Measurements from ENCODE around the gene F2R. TPM values are rescaled to one million over a fixed set of nuclear protein-coding genes. Genes with fewer than 3 reads are reported as not detected.

The F2R gene
- total and polyA plus RNA-seq, 2 of the 8 experiments (the other 6 are each of a cell fraction or from before 2014, with no cell fraction given): 23.8 to 29.1 TPM

DNA sequence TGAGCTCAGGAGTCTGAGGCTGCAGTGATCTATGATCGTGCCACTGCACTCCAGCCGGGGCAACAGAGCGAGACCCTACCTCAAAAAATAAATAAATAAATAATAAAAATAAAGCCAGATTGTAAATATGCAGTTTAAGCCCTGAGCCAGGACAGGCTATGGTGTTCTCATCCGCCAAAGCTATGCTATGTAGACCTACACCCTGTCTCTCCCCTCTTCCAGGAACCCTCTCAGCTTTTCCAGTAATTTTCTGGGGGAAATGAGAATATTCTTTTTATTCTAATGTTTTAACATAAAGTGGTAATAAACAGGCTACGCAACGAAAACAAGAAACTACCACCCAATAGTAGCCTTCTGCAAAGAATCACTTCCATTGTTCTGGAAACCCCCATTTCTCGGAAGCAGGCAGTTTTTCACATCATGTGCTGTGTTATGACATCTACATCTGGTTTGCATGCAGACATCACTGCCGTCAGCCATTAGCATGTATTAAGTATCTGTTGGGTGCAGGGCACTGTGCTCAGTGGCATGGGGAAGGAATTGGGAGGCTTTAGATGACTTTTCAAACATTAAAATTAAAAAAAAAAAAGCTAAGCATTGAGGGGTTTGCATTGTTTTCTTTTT is 38.0 kb upstream of the F2R start:
- H2BK20ac ChIP-seq (ENCODE audit: low read length): no peak overlapping the region
- no peak overlapping the region for H3K18ac ChIP-seq (ENCODE audit: extremely low read depth, low read length)
- H3K9me3 ChIP-seq (ENCODE audit: insufficient read depth in 2 of 2, low read depth in 1 of 2, low read length in 1 of 2): no peaks in the 10 kb centered on the region
- no peak overlapping the region for H4K91ac ChIP-seq (replicated peaks; ENCODE audit: insufficient read length, low read length)
- DNase-seq (ENCODE audit: low read depth in 1 of 2, low spot score in 2 of 2): no peak
- H3K79me2 ChIP-seq (ENCODE audit: control insufficient read depth in 1 of 2, insufficient read depth in 2 of 2, low read length in 2 of 2): no peaks in the 10 kb centered on the region
- no peaks in the 10 kb centered on the region for H3K23me2 ChIP-seq (ENCODE audit: low read depth, low read length)
- H3K4ac ChIP-seq (replicated peaks; ENCODE audit: insufficient read length, low read depth, low read length): no peak overlapping the region
- H3K79me1 ChIP-seq (ENCODE audit: low read depth, low read length): no peaks in the 10 kb centered on the region
- no peak overlapping the region for H3K4me2 ChIP-seq (ENCODE audit: insufficient read depth in 1 of 2, low read depth in 2 of 2, low read length in 2 of 2)
- H4K8ac ChIP-seq (ENCODE audit: extremely low read depth, insufficient read depth, low read length): no peak overlapping the region
- H2AK5ac ChIP-seq (ENCODE audit: low read depth, low read length): no peak overlapping the region
- no peak overlapping the region for H2BK15ac ChIP-seq (ENCODE audit: low read length)
- no peak overlapping the region for H3K23ac ChIP-seq (ENCODE audit: insufficient read length)
- H3K56ac ChIP-seq (replicated peaks; ENCODE audit: insufficient read length, low read depth, low read length): no peak overlapping the region
- no peak overlapping the region for H2AFZ ChIP-seq (ENCODE audit: low read length)
- no peak for FAIRE-seq
- H2BK12ac ChIP-seq (ENCODE audit: low read depth, low read length): no peak overlapping the region
- H4K20me1 ChIP-seq (replicated peaks in 1 of 2; ENCODE audit: control insufficient read depth in 1 of 2, insufficient read depth in 2 of 2, low read length in 2 of 2): no peaks in the 10 kb centered on the region
- CTCF ChIA-PET (ENCODE audit: partially characterized antibody): no interaction called here
- H2BK5ac ChIP-seq (ENCODE audit: low read depth, low read length): no peak overlapping the region
- H3K4me1 ChIP-seq (replicated peaks in 1 of 4; ENCODE audit: control insufficient read depth in 3 of 4, insufficient read depth in 4 of 4, low read length in 3 of 4): no peaks in the 10 kb centered on the region
- 94% methylated on average over 8 of the region's 8 CpGs; no CpG with 5 or more reads in 1 of the 2 experiments for WGBS, 2 experiments (ENCODE audit: extremely low coverage in 1 of 2, insufficient coverage in 1 of 2, insufficient read length in 1 of 2, insufficient replicate concordance in 2 of 2, low coverage in 1 of 2, low lambda C conversion rate in 2 of 2, missing lambda C conversion rate in 1 of 2)
- peaks cover 0 to 1% (median 0%) of the 10 kb centered on the region in 4 experiments; a peak in 1 of 7 replicates for H3K27me3 ChIP-seq (replicated peaks in 1 of 4; ENCODE audit: control insufficient read depth in 3 of 4, extremely low read depth in 1 of 4, insufficient read depth in 3 of 4, low read length in 3 of 4)
- no peak overlapping the region for H3K14ac ChIP-seq (ENCODE audit: insufficient read length)
- H4K5ac ChIP-seq (ENCODE audit: insufficient read length, low read depth, low read length): no peak overlapping the region
- peaks cover 0 to 5% (median under 1%) of the 10 kb centered on the region in 4 experiments; a peak in 3 of 8 replicates for H3K36me3 ChIP-seq (ENCODE audit: control insufficient read depth in 2 of 4, insufficient read depth in 4 of 4, low read length in 3 of 4)
- POLR2A ChIA-PET (ENCODE audit: partially characterized antibody): no interaction called here
- no peak overlapping the region for H3K9ac ChIP-seq (replicated peaks in 1 of 4; ENCODE audit: extremely low read depth in 1 of 4, low read depth in 3 of 4, low read length in 3 of 4)
- no peak overlapping the region for H3K4me3 ChIP-seq (ENCODE audit: extremely low read depth in 1 of 4, insufficient read depth in 2 of 4, low read depth in 3 of 4, low read length in 4 of 4)
- H2BK120ac ChIP-seq (replicated peaks; ENCODE audit: low read depth, low read length): no peak overlapping the region
- H3K27ac ChIP-seq (ENCODE audit: low read depth, low read length): no peak overlapping the region
- TF ChIP-seq, protein P1, sequence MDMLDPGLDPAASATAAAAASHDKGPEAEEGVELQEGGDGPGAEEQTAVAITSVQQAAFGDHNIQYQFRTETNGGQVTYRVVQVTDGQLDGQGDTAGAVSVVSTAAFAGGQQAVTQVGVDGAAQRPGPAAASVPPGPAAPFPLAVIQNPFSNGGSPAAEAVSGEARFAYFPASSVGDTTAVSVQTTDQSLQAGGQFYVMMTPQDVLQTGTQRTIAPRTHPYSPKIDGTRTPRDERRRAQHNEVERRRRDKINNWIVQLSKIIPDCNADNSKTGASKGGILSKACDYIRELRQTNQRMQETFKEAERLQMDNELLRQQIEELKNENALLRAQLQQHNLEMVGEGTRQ (IDR thresholded peaks at IDR 0.05; ENCODE audit: low read length): no peak
- TF ChIP-seq ASH2L (IDR thresholded peaks at IDR 0.05; ENCODE audit: low read length) (no peak), CTBP2 (IDR thresholded peaks at IDR 0.05; ENCODE audit: borderline replicate concordance, insufficient read depth, insufficient read length, low read length) (no peak), MAFK (IDR thresholded peaks at IDR 0.05; ENCODE audit: low read depth, low read length) (no peak), HDAC6 (IDR thresholded peaks at IDR 0.05; ENCODE audit: low read depth, low read length) (no peak), BACH1 (IDR thresholded peaks at IDR 0.05; ENCODE audit: low read length) (no peak), JUND (IDR thresholded peaks at IDR 0.05; ENCODE audit: low read length) (no peak), CHD2 (IDR thresholded peaks at IDR 0.05; ENCODE audit: low read length) (no peak), BCL11A (IDR thresholded peaks at IDR 0.05; ENCODE audit: low read depth in 2 of 2, low read length in 2 of 2) (no peak)

All from H1 (cell line).